ENCODE data around the gene CPB2. TPM values are rescaled to one million over a fixed set of nuclear protein-coding genes. Genes with fewer than 3 reads are reported as not detected.

The CPB2 gene
- total RNA-seq, 1 donor: not detected

DNA sequence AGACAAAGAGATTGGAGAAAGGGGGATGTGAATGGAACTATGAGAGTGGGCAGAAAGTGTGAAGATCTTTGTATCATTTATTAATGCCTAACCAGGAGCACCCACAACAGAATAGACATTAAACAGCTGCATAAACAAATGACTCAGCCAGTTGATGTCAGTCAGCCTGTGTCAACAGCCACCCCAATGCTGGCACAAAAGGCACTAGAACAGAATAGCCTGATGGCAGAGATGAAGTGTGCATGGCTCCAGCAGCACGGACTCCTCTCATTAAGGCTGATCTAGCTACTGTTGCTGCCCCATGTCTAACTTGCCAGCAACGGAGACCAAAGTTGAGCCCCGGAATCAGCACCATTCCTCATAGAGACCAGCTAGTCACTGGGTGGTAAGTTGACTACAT lies 7.8 kb downstream of the CPB2 start:
- DNase-seq (ENCODE audit: insufficient read length, low spot score, missing footprints): no peak
- Histone ChIP-seq H3K4me2 (ENCODE audit: insufficient read depth, low read length) (no peak overlapping the region), H2AFZ (ENCODE audit: low read length) (no peak overlapping the region), H3K4me1 (ENCODE audit: insufficient read depth, low read length) (no peaks in the 10 kb centered on the region), H4K20me1 (ENCODE audit: insufficient read depth, low read length) (no peaks in the 10 kb centered on the region), H3K4me3 (ENCODE audit: insufficient read depth, low read length) (no peak overlapping the region), H3K79me2 (ENCODE audit: insufficient read depth, low read length) (no peaks in the 10 kb centered on the region), H3K9me3 (ENCODE audit: low read depth, low read length) (no peaks in the 10 kb centered on the region), H3K27ac (ENCODE audit: low read depth, low read length) (no peak overlapping the region), H3K27me3 (ENCODE audit: insufficient read depth, low read length) (peaks cover 4% of the 10 kb centered on the region), H3K36me3 (ENCODE audit: insufficient read depth, low read length) (no peaks in the 10 kb centered on the region)
- TF ChIP-seq, protein P1, sequence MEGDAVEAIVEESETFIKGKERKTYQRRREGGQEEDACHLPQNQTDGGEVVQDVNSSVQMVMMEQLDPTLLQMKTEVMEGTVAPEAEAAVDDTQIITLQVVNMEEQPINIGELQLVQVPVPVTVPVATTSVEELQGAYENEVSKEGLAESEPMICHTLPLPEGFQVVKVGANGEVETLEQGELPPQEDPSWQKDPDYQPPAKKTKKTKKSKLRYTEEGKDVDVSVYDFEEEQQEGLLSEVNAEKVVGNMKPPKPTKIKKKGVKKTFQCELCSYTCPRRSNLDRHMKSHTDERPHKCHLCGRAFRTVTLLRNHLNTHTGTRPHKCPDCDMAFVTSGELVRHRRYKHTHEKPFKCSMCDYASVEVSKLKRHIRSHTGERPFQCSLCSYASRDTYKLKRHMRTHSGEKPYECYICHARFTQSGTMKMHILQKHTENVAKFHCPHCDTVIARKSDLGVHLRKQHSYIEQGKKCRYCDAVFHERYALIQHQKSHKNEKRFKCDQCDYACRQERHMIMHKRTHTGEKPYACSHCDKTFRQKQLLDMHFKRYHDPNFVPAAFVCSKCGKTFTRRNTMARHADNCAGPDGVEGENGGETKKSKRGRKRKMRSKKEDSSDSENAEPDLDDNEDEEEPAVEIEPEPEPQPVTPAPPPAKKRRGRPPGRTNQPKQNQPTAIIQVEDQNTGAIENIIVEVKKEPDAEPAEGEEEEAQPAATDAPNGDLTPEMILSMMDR (IDR thresholded peaks at IDR 0.05; ENCODE audit: extremely low read depth, low read depth, low read length): no peak

DNA sequence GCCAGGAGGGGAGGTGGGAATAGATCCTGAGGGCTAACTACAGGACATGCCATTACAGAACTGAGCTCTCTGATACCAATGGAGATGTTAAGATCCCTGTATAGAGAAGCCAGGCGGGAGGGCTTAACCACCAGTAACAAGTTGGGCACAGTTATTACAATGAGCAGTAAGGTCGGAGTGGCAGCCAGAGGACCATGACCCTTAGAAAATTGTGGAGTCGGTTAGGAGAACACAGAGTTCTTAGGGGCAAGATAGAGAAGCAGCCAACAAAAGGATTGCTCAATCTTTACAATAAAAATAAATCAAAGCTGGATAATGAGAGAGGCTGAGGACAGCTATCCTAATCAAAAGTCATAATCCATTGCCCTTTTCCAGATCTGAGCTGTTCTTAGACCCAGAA lies 10.4 kb downstream of the CPB2 start:
- H4K20me1 ChIP-seq (ENCODE audit: insufficient read depth, low read length): no peaks in the 10 kb centered on the region
- H3K79me2 ChIP-seq (ENCODE audit: insufficient read depth, low read length): no peaks in the 10 kb centered on the region
- H3K36me3 ChIP-seq (ENCODE audit: insufficient read depth, low read length): no peaks in the 10 kb centered on the region
- TF ChIP-seq, protein P1 (IDR thresholded peaks at IDR 0.05; ENCODE audit: extremely low read depth, low read depth, low read length): no peak
- H3K4me1 ChIP-seq (ENCODE audit: insufficient read depth, low read length): no peaks in the 10 kb centered on the region
- H3K27ac ChIP-seq (ENCODE audit: low read depth, low read length): no peak overlapping the region
- H2AFZ ChIP-seq (ENCODE audit: low read length): no peak overlapping the region
- no peak overlapping the region for H3K4me3 ChIP-seq (ENCODE audit: insufficient read depth, low read length)
- peaks cover 4% of the 10 kb centered on the region for H3K27me3 ChIP-seq (ENCODE audit: insufficient read depth, low read length)
- H3K9me3 ChIP-seq (ENCODE audit: low read depth, low read length): no peaks in the 10 kb centered on the region
- H3K4me2 ChIP-seq (ENCODE audit: insufficient read depth, low read length): no peak overlapping the region
- DNase-seq (ENCODE audit: insufficient read length, low spot score, missing footprints): no peak

DNA sequence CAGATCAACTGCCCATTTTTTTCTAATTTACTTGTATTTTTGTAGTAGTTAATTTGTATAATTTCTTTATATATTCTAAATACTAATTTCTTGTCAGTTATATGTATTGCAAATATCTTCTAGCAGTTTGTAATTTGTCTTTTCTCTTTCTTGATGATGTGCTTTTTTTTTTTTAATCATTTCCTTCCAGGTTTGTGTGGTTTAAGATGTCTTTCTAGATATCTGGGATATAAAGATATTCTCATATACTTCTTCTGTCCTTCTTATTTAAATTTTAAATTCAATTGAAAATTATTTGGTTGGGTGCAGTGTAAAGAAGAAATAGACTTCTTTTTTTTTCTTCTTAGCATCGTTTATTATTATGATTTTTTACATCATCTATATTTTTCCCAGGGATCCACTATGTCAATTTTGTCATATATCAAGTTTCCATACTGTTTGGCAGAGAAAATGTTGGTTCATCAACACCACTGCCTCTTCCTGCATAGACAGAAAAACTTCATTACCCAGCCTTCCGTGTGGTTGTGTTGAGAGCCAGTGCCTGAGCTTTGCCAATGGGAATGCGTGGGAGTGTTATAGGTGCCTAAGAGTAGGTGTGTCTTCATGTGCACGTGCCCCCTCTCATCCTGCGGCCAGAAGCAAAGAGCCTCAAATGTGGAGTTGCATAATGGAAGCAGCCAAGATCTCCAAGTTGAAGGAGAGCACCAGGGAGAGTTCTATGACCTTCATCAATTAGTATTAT lies 15.8 kb downstream of the CPB2 start:
- Histone ChIP-seq H3K79me2 (ENCODE audit: insufficient read depth, low read length) (no peaks in the 10 kb centered on the region), H4K20me1 (ENCODE audit: insufficient read depth, low read length) (no peaks in the 10 kb centered on the region), H3K4me2 (ENCODE audit: insufficient read depth, low read length) (no peak overlapping the region), H3K9me3 (ENCODE audit: low read depth, low read length) (no peaks in the 10 kb centered on the region), H3K36me3 (ENCODE audit: insufficient read depth, low read length) (no peaks in the 10 kb centered on the region), H3K27ac (ENCODE audit: low read depth, low read length) (no peak overlapping the region), H3K27me3 (ENCODE audit: insufficient read depth, low read length) (peaks cover 4% of the 10 kb centered on the region), H3K4me1 (ENCODE audit: insufficient read depth, low read length) (no peaks in the 10 kb centered on the region), H3K4me3 (ENCODE audit: insufficient read depth, low read length) (no peak overlapping the region), H2AFZ (ENCODE audit: low read length) (no peak overlapping the region)
- DNase-seq (ENCODE audit: insufficient read length, low spot score, missing footprints): no peak
- TF ChIP-seq, protein P1 (IDR thresholded peaks at IDR 0.05; ENCODE audit: extremely low read depth, low read depth, low read length): no peak

DNA sequence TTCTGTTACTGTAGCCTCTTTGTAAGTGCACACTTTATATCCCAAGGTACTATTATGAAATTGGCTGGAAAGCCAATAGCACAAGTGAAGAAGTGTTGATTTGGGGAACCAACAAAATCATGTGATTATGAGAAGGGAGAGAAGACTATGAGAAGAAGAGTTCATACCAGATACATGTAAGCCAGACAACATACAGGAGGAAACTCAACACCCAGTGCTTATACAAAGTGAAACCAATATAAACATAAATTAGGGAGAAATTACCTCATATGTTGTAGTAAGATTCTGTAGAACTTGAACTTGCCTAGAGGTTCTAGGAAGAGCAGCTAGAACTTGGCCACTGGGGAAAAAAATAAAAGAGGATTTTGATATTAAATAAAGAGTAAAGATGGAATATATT lies 17.4 kb downstream of the CPB2 start:
- H3K4me1 ChIP-seq (ENCODE audit: insufficient read depth, low read length): no peaks in the 10 kb centered on the region
- H3K79me2 ChIP-seq (ENCODE audit: insufficient read depth, low read length): no peaks in the 10 kb centered on the region
- H4K20me1 ChIP-seq (ENCODE audit: insufficient read depth, low read length): no peaks in the 10 kb centered on the region
- DNase-seq (ENCODE audit: insufficient read length, low spot score, missing footprints): no peak
- TF ChIP-seq, protein P1 (IDR thresholded peaks at IDR 0.05; ENCODE audit: extremely low read depth, low read depth, low read length): no peak
- H3K27me3 ChIP-seq (ENCODE audit: insufficient read depth, low read length): no peaks in the 10 kb centered on the region
- H3K27ac ChIP-seq (ENCODE audit: low read depth, low read length): no peak overlapping the region
- no peak overlapping the region for H3K4me2 ChIP-seq (ENCODE audit: insufficient read depth, low read length)
- H3K4me3 ChIP-seq (ENCODE audit: insufficient read depth, low read length): no peak overlapping the region
- no peaks in the 10 kb centered on the region for H3K36me3 ChIP-seq (ENCODE audit: insufficient read depth, low read length)
- H3K9me3 ChIP-seq (ENCODE audit: low read depth, low read length): no peaks in the 10 kb centered on the region
- H2AFZ ChIP-seq (ENCODE audit: low read length): no peak overlapping the region

All from osteoblast (primary cell).